Ovary (tissue), 3 donors: Measurements from ENCODE around the gene KRT37.

Experiments
- EP300 ChIP-seq: sonication (generic); formaldehyde crosslinking; IDR thresholded peaks from one replicate; pipeline ENCODE4 v1.6.1; 2017; ENCODE audit warnings: antibody characterized with exemption
- POLR2A ChIP-seq: fragments of 450-650 bp; IDR thresholded peaks from one replicate; pipeline ENCODE4 v1.6.1; 2017; ENCODE audit warnings: antibody characterized with exemption, mild to moderate bottlenecking, moderate library complexity
- TF ChIP-seq, protein P1 (sequence below), 3 donors: fragments of 450-650 bp in 2 of 3; fragments of 200-600 bp in 1 of 3; IDR thresholded peaks; one replicate each; pipeline versions ENCODE4 v1.5.1 to v1.8.0; 2016 to 2022; ENCODE audit warnings: antibody characterized with exemption in 3 of 3, mild to moderate bottlenecking in 1 of 3
- donor health status: DM: no; HTN: no; CAD: no.

DNA sequence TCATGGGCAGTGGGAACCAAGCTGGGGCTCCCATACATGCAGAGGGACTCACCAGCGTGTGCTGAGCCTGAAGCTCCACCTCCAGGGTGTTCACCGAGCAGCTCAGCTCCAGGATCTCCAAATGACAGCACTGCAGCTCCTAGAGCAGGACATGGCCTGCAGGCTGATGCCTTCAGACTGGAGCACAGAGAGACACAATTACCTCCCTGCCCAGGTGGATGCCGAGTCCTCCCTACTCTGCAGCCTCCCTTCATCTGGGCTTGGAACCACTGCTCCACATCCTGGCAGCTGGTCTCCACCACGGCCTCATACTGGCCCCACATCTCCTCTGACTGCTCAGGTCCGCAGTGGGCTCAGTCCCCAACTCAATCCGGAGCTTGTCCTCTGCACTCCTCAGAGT is 24.6 kb upstream of the KRT37 start:
- TF ChIP-seq, protein P1, sequence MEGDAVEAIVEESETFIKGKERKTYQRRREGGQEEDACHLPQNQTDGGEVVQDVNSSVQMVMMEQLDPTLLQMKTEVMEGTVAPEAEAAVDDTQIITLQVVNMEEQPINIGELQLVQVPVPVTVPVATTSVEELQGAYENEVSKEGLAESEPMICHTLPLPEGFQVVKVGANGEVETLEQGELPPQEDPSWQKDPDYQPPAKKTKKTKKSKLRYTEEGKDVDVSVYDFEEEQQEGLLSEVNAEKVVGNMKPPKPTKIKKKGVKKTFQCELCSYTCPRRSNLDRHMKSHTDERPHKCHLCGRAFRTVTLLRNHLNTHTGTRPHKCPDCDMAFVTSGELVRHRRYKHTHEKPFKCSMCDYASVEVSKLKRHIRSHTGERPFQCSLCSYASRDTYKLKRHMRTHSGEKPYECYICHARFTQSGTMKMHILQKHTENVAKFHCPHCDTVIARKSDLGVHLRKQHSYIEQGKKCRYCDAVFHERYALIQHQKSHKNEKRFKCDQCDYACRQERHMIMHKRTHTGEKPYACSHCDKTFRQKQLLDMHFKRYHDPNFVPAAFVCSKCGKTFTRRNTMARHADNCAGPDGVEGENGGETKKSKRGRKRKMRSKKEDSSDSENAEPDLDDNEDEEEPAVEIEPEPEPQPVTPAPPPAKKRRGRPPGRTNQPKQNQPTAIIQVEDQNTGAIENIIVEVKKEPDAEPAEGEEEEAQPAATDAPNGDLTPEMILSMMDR (IDR thresholded peaks at IDR 0.05): no peak
- TF ChIP-seq EP300 (no peak), POLR2A (no peak)
